Omental fat pad (tissue), 4 donors: ENCODE measurements around the gene SH3BGR. TPM values are rescaled to one million over a fixed set of nuclear protein-coding genes. Genes with fewer than 3 reads are reported as not detected.
"Not testable (repeated sequence)": the region's sequence is repeated elsewhere in the genome, so short reads cannot be mapped to it uniquely, and the experiment has no call there.

Experiments
- ATAC-seq: fragments of 150-250 bp; one replicate; pipeline ENCODE4 v1.9.1; 2016; ENCODE audit warnings: mild to moderate bottlenecking, moderate library complexity; ENCODE audit not compliant: low FRiP score
- DNase-seq: peaks from one replicate; pipeline ENCODE4 v3.0.0-alpha.2; 2019; ENCODE audit warnings: low spot score
- total RNA-seq, 4 donors: library from RNA; depleted of rRNA; stranded (reverse); fragments of >200 nt; gene quantifications; one replicate each; pipeline ENCODE4 v1.1.0, GENCODE V29; 2016
- TF ChIP-seq, protein P1 (sequence below), 3 donors: fragments of 450-650 bp; IDR thresholded peaks; one replicate each; pipeline ENCODE4 v1.5.1; 2016 to 2017; ENCODE audit warnings: antibody characterized with exemption in 3 of 3, mild to moderate bottlenecking in 3 of 3, moderate library complexity in 2 of 3

SH3BGR gene
- total RNA-seq, 4 donors from 2014 or later: 3.5 to 42.0 (median 4.7) TPM

- no peak for ATAC-seq
- no peak for DNase-seq
- TF ChIP-seq, protein P1, sequence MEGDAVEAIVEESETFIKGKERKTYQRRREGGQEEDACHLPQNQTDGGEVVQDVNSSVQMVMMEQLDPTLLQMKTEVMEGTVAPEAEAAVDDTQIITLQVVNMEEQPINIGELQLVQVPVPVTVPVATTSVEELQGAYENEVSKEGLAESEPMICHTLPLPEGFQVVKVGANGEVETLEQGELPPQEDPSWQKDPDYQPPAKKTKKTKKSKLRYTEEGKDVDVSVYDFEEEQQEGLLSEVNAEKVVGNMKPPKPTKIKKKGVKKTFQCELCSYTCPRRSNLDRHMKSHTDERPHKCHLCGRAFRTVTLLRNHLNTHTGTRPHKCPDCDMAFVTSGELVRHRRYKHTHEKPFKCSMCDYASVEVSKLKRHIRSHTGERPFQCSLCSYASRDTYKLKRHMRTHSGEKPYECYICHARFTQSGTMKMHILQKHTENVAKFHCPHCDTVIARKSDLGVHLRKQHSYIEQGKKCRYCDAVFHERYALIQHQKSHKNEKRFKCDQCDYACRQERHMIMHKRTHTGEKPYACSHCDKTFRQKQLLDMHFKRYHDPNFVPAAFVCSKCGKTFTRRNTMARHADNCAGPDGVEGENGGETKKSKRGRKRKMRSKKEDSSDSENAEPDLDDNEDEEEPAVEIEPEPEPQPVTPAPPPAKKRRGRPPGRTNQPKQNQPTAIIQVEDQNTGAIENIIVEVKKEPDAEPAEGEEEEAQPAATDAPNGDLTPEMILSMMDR (IDR thresholded peaks at IDR 0.05): no peak
These were observed 80.1 kb downstream of the SH3BGR start for GRCh38 chr21:39531840-39532239.

- TF ChIP-seq, protein P1 (IDR thresholded peaks at IDR 0.05): no peak
- ATAC-seq: no peak
These were observed 82.0 kb downstream of the SH3BGR start for GRCh38 chr21:39533545-39534380.

GRCh38 chr21:39535646-39536437, 84.1 kb downstream of the SH3BGR start:
- ATAC-seq: no peak
- DNase-seq: no peak
- TF ChIP-seq, protein P1 (IDR thresholded peaks at IDR 0.05): no peak

More at GRCh38 chr21:39533545-39534380, 82.0 kb downstream of the SH3BGR start:
- DNase-seq: no peak

GRCh38 chr21:39536835-39537234, 85.1 kb downstream of the SH3BGR start:
- TF ChIP-seq, protein P1 (IDR thresholded peaks at IDR 0.05): no peak
- ATAC-seq: no peak
- no peak for DNase-seq

GRCh38 chr21:39537571-39537970, 85.8 kb downstream of the SH3BGR start:
- TF ChIP-seq, protein P1 (IDR thresholded peaks at IDR 0.05): no peak
- no peak for ATAC-seq

GRCh38 chr21:39538453-39539042, 86.8 kb downstream of the SH3BGR start:
- TF ChIP-seq, protein P1 (IDR thresholded peaks at IDR 0.05): no peak
- no peak for ATAC-seq
- DNase-seq: no peak

More at GRCh38 chr21:39537571-39537970, 85.8 kb downstream of the SH3BGR start:
- no peak for DNase-seq

- not testable (repeated sequence) for DNase-seq, ATAC-seq
These were observed 88.6 kb downstream of the SH3BGR start for GRCh38 chr21:39540367-39540766.
